Lung (tissue), 12 donors: ENCODE data around the gene USP33. TPM values are rescaled to one million over a fixed set of nuclear protein-coding genes. Genes with fewer than 3 reads are reported as not detected.
"Not testable (repeated sequence)": the region's sequence is repeated elsewhere in the genome, so short reads cannot be mapped to it uniquely, and the experiment has no call there.

Experiments used
- ATAC-seq: fragments of 200-7000 bp; cut with Tn5 transposase; one replicate; pipeline ENCODE4 v1.9.1; 2020; ENCODE audit warnings: moderate number of reproducible peaks; ENCODE audit not compliant: insufficient read depth, low FRiP score
- DNase-seq, 3 donors: peaks; one replicate each; pipeline ENCODE4 v3.0.0-alpha.2; 2013 to 2017
- H3K27ac ChIP-seq, 2 donors: one replicate each; pipeline ENCODE4 v1.5.1; 2013; ENCODE audit warnings: mild to moderate bottlenecking in 2 of 2, moderate library complexity in 2 of 2, control low read depth in 1 of 2, inconsistent platforms in 1 of 2, low read depth in 1 of 2, low read length in 1 of 2
- H3K27me3 ChIP-seq, 3 donors: one replicate each; pipeline ENCODE4 v1.5.1; 2013; ENCODE audit warnings: low read length in 2 of 3; ENCODE audit not compliant: control insufficient read depth in 3 of 3, insufficient read depth in 3 of 3
- H3K36me3 ChIP-seq, 4 donors: one replicate each; pipeline ENCODE4 v1.5.1; 2013; ENCODE audit warnings: low read length in 4 of 4, mild to moderate bottlenecking in 1 of 4, moderate library complexity in 1 of 4; ENCODE audit not compliant: control insufficient read depth in 4 of 4, insufficient read depth in 4 of 4
- H3K4me1 ChIP-seq, 5 donors: one replicate each; pipeline ENCODE4 v1.5.1; 2013; ENCODE audit warnings: low read length in 5 of 5, mild to moderate bottlenecking in 2 of 5, moderate library complexity in 1 of 5; ENCODE audit not compliant: control insufficient read depth in 5 of 5, insufficient read depth in 5 of 5
- H3K4me3 ChIP-seq: one replicate; pipeline ENCODE4 v1.5.1; 2013; ENCODE audit warnings: mild to moderate bottlenecking, control low read depth, moderate library complexity
- H3K9ac ChIP-seq, 2 donors: one replicate each; pipeline ENCODE4 v1.5.1; 2013; ENCODE audit warnings: low read length in 2 of 2, control low read depth in 1 of 2; ENCODE audit not compliant: insufficient read depth in 1 of 2
- H3K9me3 ChIP-seq, 4 donors: one replicate each; pipeline ENCODE4 v1.5.1; 2013; ENCODE audit warnings: low read length in 3 of 4, mild to moderate bottlenecking in 1 of 4, moderate library complexity in 1 of 4; ENCODE audit not compliant: control insufficient read depth in 4 of 4, insufficient read depth in 3 of 4
- WGBS, 2 donors: extraction: QIAGEN DNeasy Blood & Tissue Kit; methylation state at CpG; one replicate each; pipeline ENCODE4 v1.1.7; 2013; 5-methylcytosine and 5-hydroxymethylcytosine counted together
- polyA plus RNA-seq, 2 donors: library from polyadenylated mRNA; stranded (reverse); fragments of 200-250 nt; gene quantifications; one replicate each; pipeline ENCODE4 v1.2.1, GENCODE V29; 2013
- total RNA-seq, 2 donors: library from RNA; depleted of rRNA in 1 of 2; stranded (reverse); fragments of >200 nt in 1 of 2; gene quantifications; one replicate each; pipeline ENCODE4 v1.2.1, GENCODE V29; 2014 to 2021
- TF ChIP-seq, protein P1 (sequence below): IDR thresholded peaks from 2 replicates; pipeline ENCODE4 v1.5.1; 2012; ENCODE audit warnings: mild to moderate bottlenecking; ENCODE audit errors: control extremely low read depth, extremely low read depth
- donor health status: control.
- donor health status: control.
- donor health status: Bipolar disorder and iron deficiency.
- donor health status: healthy.
- donor health status: DM: yes; HTN: yes; CAD: no.

USP33 gene
- total and polyA plus RNA-seq, 4 donors, result 21.9 to 171 (median 40.6) TPM

DNA sequence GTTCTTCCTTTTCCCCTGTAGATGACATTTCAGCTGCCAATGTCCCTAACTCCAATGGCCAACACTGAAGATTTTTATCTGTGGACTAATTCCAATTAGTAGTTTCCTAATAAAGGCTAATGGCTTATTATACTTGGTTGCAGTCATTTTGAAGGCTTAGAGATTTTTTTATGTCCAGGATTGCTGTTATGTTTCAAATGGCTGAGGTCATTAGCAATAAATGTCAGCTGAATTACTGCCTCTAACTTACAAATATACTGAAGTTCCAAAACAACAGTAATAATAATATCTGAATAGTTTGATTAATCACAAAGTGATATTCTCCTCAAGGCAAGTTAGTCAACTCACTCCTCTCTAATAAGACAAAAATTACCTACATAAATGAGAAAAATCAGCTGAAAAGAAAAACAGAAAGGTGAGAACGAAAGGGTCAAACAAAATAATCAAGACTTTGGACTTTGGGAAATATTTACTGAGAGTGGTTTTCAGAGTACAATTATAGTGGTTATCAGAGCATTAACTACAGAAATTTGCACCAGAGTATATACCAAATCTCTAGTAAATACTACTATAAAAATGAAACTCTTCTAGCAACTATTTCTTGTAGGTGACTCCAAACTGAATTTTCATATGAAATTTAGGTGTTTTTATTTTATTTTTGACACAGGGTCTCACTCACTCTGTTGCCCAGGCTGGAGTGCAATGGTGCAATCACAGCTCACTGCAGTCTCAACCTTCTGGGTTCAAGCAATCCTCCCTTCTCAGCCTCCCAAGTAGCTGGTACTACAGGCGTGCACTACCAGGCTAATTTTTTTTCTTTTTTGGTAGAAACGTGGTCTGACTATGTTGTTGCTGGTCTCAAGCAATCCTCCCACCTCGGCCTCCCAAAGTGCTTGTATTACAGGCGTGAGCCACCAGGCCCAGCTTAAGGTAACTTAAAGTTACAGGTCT, 80.7 kb downstream of the USP33 start:
- DNase-seq (no peak), ATAC-seq (no peak)
- Histone ChIP-seq H3K9ac (no peak overlapping the region), H3K27ac (no peak overlapping the region), H3K4me1 (peaks cover 0 to 11% (median 3%) of the 10 kb centered on the region in 5 donors), H3K27me3 (no peaks in the 10 kb centered on the region), H3K36me3 (no peaks in the 10 kb centered on the region), H3K4me3 (no peak overlapping the region), H3K9me3 (no peaks in the 10 kb centered on the region)
- TF ChIP-seq, protein P1, sequence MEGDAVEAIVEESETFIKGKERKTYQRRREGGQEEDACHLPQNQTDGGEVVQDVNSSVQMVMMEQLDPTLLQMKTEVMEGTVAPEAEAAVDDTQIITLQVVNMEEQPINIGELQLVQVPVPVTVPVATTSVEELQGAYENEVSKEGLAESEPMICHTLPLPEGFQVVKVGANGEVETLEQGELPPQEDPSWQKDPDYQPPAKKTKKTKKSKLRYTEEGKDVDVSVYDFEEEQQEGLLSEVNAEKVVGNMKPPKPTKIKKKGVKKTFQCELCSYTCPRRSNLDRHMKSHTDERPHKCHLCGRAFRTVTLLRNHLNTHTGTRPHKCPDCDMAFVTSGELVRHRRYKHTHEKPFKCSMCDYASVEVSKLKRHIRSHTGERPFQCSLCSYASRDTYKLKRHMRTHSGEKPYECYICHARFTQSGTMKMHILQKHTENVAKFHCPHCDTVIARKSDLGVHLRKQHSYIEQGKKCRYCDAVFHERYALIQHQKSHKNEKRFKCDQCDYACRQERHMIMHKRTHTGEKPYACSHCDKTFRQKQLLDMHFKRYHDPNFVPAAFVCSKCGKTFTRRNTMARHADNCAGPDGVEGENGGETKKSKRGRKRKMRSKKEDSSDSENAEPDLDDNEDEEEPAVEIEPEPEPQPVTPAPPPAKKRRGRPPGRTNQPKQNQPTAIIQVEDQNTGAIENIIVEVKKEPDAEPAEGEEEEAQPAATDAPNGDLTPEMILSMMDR, result no peak
- 94 to 96% methylated on average over 5 of the region's 5 CpGs for WGBS, 2 donors

DNA sequence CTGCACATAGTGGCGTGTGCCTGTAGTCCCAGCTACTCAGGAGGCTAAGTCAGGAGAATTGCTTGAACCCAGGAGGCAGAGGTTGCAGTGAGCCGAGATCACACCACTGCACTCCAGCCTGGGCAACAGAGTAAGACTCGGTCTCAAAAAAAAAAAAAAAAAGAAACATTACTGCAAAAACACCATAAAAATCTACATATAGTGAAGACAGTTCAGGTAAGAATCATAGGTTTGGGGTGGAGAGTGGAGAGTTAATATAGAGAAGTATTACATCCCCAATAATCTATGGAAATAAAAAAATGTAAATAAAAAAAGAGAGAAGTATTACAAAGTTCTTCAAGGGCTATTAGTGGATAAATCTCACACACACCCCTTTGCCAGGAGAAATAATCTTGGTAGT, 84.8 kb downstream of the USP33 start:
- not testable (repeated sequence) for DNase-seq, H3K27ac ChIP-seq
- WGBS, 2 donors, result 95 to 96% methylated on average over 3 of the region's 3 CpGs

DNA sequence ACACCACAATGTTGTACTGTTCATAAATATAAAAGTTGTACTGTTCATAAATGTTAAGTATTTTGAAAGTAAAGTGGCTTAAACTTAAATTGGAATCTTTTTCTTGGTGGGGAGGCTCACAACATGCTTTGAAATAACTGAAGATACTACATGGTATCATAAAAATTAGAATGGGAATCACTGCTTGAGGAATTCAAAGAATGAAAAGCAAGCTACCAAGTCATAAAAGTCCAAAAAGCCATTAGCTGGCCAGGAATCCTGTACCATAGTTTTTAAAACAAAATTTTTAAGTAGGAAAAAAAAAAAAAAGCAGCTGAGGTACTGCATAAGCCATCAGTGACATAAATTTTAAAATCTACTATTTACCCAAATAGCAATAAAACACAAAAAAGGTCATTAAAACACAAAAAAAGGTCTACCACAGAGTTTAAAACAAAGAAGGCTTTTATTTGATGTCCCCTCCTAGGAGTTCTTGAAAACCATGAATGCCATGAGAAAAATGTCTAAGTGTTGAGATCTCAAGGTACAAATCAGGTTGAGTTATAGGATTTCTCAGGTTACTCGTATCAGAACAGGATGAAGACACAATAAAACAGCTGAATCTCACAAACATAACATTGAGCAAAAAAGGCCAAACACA, 85.8 kb downstream of the USP33 start:
- DNase-seq (no peak), ATAC-seq (no peak)
- H3K9ac ChIP-seq, result no peak overlapping the region
- no peaks in the 10 kb centered on the region for H3K9me3 ChIP-seq
- TF ChIP-seq, protein P1, result no peak
- WGBS, 2 donors, result 87 to 91% methylated on average over 1 of the region's 1 CpG
- H3K4me1 ChIP-seq, result peaks cover 0 to 20% (median 6%) of the 10 kb centered on the region in 5 donors
- no peak overlapping the region for H3K4me3 ChIP-seq
- no peak overlapping the region for H3K27ac ChIP-seq
- no peaks in the 10 kb centered on the region for H3K27me3 ChIP-seq
- H3K36me3 ChIP-seq, result no peaks in the 10 kb centered on the region

More for the DNA sequence above, 84.8 kb downstream of the USP33 start:
- H3K4me1 ChIP-seq, result peaks cover 0 to 18% (median 4%) of the 10 kb centered on the region in 5 donors
- not testable (repeated sequence) for H3K9me3 ChIP-seq, H3K27me3 ChIP-seq, H3K36me3 ChIP-seq, ATAC-seq, H3K9ac ChIP-seq, H3K4me3 ChIP-seq

DNA sequence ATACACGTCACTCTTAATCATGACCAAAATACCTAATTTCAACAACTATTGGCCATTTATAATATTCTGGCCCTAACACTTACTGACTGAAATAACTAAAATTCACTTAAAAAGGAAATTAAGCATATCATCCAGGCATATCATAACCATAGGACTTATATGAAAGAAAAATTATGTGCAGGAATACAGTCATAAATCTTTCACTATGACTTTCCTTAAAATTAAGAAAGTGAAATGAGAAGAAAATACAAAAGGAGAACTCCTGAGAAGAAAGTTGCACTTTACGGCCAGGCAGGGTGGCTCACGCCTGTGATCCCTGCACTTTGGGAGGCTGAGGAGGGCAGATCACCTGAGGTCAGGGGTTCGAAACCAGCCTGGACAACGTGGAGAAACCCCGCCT, 86.6 kb downstream of the USP33 start:
- TF ChIP-seq, protein P1, result no peak
- no peaks in the 10 kb centered on the region for H3K9me3 ChIP-seq
- ATAC-seq (no peak), DNase-seq (no peak)
- no peak overlapping the region for H3K27ac ChIP-seq
- H3K4me3 ChIP-seq, result no peak overlapping the region
- no peaks in the 10 kb centered on the region for H3K36me3 ChIP-seq
- no peaks in the 10 kb centered on the region for H3K27me3 ChIP-seq
- H3K9ac ChIP-seq, result no peak overlapping the region
- 87 to 93% methylated on average over 6 of the region's 6 CpGs for WGBS, 2 donors
- H3K4me1 ChIP-seq, result peaks cover 0 to 18% (median 13%) of the 10 kb centered on the region in 5 donors
